ENCODE results near the gene DPH6.

GRCh38 chr15:35490511-35490910 lies 55.5 kb downstream of the DPH6 start:
- TF ChIP-seq CTCF (IDR thresholded peaks at IDR 0.05): no peak
- TF ChIP-seq POLR2AphosphoS5 (IDR thresholded peaks at IDR 0.05): no peak
- TF ChIP-seq POLR2A (IDR thresholded peaks at IDR 0.05): no peak
- TF ChIP-seq EP300 (IDR thresholded peaks at IDR 0.05): no peak
